C4-2B (cell line): ENCODE results near the gene SCUBE3.

Experiments used
- H3K27ac ChIP-seq: fragments of 450-650 bp; 2 replicates; pipeline ENCODE4 v1.5.1; 2017
- CTCF ChIP-seq: fragments of 450-650 bp; conservative IDR thresholded peaks from 2 replicates; pipeline ENCODE4 v1.5.1; 2017; ENCODE audit warnings: mild to moderate bottlenecking
- ZFX ChIP-seq: fragments of 450-650 bp; IDR thresholded peaks from 2 replicates; pipeline ENCODE4 v1.6.1; 2017

The SCUBE3 gene

GRCh38 chr6:35216851-35217811, 3.4 kb downstream of the SCUBE3 start:
- no peak for TF ChIP-seq ZFX

GRCh38 chr6:35218021-35218420, 4.3 kb downstream of the SCUBE3 start:
- no peak overlapping the region for H3K27ac ChIP-seq
- TF ChIP-seq CTCF (no peak), ZFX (no peak)

More at GRCh38 chr6:35216851-35217811, 3.4 kb downstream of the SCUBE3 start:
- H3K27ac ChIP-seq, result no peak overlapping the region

DNA sequence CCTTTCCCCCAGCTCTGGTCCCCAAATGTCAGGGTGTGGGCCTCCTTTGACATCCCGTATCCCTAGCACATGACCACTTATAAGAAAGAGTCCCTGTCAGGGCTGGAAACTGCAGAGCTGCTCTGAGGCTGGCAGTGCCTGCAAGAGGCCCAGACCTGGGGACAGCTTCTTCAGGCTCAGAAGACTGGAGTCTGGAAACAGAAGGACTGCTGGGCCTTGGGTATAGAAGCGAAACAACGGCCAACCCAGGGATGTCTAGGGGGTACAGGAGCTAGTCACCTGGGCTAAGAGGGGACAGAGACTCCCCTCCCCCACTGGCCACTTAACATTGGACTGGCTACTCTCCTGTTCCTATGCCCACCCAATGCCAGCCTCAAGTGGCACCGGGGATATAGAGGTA, 4.7 kb downstream of the SCUBE3 start:
- H3K27ac ChIP-seq, result no peak overlapping the region
- no peak for TF ChIP-seq CTCF
- TF ChIP-seq ZFX, result no peak

- TF ChIP-seq ZFX (no peak), CTCF (no peak)
- H3K27ac ChIP-seq, result no peak overlapping the region
Observed at GRCh38 chr6:35219683-35220326, 6.0 kb downstream of the SCUBE3 start.

DNA sequence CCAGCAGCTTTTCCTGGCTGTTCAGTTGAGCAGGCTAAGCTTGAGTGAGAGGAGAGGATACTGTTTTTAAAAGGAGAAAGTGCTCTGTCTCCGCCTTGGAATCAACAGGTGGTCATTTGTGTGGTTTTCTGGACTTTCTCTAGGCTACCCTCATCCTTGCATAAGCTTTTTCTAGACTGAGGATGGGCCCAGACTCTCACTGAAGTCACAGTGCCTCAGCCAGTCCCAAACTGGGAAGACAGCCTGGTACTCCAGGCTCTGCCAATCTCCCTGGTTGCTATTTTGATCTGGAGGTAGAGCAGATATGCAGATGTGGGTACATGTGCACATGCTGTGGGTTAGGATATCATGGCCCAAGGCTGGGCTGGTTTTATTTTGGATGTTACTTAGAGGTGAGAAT, 7.0 kb downstream of the SCUBE3 start:
- no peak for TF ChIP-seq CTCF
- TF ChIP-seq ZFX, result no peak
- no peak overlapping the region for H3K27ac ChIP-seq

DNA sequence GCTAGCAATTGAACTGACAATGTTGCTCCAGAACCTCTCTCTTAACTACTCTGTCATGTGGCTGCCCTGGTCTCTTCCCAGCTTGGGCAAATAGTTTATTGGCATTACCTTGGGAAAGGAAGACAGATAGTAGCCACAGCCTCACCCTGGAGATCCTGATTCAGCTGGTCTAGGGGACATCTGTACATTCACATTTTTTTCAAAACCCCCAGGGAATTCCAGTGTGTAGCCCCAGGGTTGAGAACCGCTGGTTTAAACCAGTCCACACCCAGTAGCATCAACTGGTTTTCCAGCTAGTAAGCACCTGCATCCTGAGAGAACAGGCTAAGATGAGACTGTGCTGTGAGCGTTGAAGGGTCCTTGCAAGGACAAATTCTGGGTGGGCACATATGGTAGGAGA, 9.6 kb downstream of the SCUBE3 start:
- H3K27ac ChIP-seq, result no peak overlapping the region
- no peak for TF ChIP-seq CTCF
- no peak for TF ChIP-seq ZFX

DNA sequence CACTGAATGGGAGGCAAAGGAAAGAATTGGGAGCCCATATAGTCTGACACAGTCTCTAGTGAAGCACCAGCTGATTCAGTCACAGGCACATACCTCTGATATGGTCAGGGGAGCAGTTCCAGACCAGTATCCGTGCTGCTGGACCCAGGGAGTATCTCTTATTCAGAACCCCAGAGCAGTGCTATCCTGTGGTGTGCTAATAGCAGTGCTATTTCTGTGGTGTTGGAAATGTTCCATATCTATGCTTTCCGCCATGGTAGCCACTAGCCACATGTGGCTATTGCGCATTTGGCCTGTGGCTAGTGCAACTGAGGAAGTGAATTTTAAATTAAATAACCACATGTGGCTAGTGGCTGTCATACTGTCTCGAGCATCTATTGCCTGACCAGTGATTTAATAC, 11.0 kb downstream of the SCUBE3 start:
- H3K27ac ChIP-seq, result no peak overlapping the region
- TF ChIP-seq CTCF (no peak), ZFX (no peak)
